Measurements from ENCODE around the gene NARS2.
A peak's percentile ranks its signal among the peaks of the same experiment; 100 is the strongest.

The NARS2 gene

DNA sequence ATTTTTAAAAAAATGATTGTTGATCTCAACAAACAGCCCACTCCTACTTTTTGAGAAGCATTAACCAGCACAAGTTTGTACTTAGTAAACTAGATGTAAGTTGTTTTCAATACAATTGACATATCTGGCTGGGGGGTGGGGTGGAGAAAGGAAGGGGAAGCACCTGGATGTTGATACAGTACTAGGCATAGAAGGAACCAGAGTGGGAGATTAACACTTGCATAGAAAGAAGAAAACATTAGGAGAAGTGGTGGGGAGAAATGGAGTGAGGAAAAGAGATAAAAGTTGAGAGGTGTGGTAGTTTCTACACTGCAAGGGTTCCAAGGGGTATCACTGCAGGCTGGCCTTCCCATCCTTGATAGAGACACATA, 146.4 kb downstream of the NARS2 start:
- DNase-seq = no peak

DNA sequence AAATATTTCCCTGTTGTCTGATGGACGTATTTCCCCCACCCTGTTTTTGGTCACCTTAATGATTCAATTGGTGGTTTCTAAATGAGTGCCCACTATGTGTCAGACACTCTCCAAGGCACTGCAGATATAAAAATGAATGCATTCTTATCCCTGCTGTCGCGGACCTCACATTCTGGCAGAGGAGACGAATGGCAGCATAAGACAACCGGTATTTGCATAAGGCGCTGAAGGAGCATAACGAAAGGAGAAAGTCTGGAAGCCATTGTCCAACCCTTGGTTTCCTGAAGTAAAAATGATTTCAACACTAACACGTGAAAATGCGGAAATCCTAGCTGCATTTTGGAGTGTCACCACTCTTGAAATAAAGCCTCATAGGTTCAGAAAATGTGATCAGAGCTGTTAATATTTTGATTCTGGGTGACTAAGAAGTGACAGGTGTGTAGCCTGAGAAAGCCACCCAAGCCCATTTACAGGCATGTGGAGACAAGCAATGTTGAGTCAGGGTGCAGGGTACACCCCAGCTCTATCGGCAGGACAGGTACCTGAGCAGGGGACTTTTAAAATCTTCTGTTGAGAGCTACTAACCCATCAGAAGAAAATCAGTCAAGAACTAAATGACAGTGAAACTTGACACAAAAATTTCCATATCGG, 146.9 kb downstream of the NARS2 start:
- no peak for DNase-seq

DNA sequence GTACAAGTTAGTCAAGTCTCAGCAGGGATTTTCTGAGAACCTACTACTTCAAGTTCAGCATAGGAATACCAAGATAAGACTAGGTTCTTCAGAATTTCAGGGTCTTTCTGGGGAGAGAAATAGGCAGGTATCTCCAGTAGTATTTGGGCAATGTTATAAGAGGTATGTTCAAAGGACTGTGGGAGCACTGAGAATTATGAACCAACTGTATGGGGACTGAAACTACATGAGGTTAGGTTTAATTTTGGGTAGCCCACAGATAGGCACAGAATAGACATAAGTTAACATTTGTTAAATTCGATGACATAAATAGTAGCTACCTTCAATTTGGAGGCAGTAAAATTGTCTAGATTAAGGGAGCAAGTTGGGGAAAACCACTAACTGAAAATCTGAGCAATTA, 147.8 kb downstream of the NARS2 start:
- DNase-seq = no peak

DNA sequence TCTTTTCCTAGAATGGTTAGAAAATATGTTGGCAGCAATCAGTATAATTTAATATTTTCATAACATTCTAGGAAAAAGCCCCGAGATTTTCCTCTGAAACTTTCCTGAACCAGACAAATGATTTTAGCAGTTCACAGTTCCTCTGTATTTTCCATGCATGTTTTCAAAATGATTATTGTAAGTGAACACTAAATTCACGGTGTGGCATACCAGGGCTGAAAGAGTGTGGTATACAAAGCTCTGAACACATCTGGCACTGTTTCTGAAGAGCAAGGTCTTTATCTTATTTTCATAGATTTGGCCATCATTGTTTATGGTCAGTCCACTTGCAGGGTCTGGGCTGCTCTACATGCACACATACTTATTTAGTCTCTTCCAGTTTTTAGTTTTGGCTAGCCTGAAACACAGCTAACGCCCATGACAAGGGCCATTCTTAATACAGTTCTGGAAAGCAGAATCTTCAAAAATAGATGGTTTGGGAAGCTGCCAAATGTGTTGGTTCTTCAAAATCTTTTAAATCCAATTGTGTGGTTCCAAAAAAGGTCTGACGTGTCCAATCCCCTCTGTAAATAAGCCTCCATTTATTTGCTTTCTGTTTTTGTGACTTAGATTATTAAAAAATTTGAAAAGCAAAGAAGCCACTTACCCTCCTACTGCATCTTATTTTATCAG, 149.1 kb downstream of the NARS2 start:
- DNase-seq = no peak

DNA sequence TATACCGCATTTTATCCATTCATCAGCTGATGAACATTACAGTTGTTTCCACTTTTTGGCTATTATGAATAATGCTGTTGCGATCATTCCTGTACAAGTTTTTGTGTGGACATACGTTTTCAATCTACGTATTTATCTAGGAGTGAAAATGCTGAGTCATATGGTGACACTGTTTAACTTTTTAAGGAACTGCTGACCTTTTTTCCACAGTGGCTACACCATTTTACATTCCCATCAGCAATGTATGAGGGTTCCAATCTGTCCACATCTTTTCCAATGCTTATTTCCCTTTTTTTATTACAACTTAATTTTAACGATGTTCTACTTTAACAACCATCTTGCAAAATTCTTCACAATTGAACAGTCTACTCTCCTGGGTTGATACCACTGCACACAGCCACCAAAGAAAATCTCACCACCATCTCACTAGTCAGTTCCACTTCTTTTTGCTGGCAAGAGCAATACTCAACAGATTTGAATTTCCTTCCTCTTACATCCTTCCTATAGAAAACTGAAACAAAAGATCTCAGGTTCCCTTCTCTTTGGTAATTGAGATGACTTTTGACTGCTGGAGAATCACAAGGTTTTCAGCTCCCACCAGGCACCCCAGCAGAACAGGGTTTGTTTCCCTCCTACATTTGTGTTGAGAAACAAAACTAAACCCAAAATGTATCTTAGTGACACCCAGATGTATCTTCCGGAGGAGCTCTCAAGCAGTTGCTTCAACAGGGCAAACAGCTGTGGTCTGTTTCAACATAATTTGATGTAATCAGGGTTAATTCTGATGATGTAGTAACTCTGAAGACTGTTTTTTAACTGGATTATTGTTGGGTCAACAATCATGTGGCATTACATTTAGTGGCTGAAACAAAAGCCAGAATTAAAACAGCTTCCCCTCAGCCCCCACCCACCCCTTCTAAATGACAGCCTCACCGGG, 150.1 kb downstream of the NARS2 start:
- no peak for DNase-seq

DNA sequence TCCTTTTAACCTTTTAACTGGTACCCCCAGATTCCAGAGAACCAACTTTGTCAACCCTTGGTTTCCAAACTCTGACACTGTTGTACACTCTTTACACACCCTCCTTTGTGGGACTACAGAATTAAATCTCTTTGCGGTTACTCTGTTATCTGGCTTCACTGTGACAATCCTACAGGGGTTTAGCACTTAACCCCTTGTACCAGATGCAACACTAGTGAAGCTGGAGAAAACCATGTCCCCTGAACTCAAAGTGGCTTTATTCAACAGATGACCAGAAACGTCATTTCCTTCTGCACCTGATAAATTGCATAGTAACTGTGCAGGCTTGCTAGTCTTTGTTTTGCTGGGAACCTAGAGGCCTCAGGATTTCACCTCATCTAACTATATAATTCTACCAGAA, 151.4 kb downstream of the NARS2 start:
- no peak for DNase-seq

DNA sequence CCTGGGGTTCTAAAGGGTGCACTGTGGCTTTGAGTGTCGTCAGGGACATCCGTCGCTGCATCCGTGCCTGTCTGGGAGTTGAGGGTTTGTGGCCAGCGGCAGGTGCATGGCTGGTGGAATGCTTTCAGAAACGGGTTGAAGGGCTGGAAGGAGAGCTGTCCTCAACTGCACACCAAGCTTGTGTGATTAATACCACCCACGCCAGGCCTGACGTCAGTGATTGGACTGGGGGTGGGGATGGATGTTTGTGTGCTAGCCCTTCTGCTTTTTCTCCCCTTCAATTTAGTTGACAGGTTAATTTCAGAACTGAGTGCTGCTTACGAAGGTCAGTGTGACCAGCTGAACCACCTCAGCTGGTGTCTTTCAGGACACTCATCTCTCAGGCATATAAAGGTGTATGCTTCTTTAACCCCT, 153.9 kb downstream of the NARS2 start:
- DNase-seq = peak; percentile 29 to 41

DNA sequence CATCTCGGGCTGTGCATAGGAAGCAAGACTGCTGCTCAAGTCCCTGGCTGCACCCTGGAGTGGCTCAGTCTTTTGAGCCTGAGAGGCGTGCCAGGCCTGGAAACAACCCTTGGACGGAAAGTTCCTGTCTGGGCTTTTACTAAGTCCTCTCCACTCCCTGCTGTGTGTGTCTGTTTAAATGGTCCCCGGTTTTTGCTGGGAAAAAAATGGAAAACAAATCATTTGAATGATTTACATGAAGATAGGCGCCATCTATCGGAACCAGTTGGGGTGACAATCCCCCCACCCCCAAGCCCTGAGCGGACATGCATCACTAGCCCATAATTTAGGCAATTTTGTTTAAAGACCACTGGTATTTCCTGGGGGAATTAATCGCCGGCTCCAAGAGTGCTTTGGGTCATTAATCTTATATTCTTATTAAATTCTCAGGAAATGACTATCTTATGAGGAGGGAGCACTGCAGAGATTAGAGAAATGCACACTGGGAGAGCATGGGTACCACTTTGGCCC, 154.4 kb downstream of the NARS2 start:
- peak; percentile 41 to 53 for DNase-seq

DNA sequence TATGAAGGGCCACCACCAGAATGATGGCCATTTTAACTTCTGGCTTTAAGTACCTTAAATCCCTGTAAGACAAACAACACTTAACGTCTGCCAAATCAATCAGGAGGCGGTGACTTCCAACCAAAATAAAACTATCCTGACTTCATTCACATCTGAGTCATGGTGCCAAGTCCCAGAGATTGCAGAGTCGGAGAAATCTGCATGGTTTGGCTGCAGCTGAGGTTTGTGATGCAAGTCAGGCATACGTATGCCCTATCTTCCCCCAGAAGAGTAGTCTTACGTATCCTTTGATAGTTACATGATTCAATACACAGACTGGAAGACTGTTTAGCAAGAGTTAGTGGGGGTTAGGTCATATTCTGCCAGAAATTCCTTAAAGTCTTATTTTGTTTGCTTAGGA, 155.3 kb downstream of the NARS2 start:
- DNase-seq = no peak

DNA sequence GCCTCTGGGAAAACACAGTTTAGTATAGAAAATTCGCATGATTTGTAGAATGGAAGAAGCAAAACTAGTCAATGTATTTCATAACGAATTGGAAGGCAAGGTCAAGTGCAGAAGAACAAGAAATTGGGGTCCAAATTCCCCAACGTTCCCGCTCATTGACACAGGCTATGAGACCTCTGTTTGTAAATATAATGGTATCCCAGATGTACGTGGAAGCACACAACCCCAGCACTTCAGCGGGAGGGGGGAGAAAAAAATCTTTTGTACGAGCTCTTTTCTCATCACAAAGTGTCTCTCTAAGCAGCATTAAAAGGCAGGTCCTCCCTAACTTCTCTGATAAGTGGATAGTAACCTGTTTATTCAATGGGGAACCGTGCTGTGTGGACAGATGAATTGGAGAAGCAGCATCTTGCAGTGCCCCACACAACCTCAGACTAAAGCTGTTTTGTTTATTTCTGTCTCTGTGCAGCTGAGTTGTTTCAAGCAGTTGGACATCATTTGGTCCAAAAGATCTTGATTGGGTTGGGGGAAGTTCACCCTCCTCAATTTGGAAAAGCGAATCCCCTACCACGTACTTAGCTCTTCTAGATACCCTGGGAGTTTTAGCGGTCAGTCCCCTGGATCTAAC, 156.0 kb downstream of the NARS2 start:
- no peak for DNase-seq

DNA sequence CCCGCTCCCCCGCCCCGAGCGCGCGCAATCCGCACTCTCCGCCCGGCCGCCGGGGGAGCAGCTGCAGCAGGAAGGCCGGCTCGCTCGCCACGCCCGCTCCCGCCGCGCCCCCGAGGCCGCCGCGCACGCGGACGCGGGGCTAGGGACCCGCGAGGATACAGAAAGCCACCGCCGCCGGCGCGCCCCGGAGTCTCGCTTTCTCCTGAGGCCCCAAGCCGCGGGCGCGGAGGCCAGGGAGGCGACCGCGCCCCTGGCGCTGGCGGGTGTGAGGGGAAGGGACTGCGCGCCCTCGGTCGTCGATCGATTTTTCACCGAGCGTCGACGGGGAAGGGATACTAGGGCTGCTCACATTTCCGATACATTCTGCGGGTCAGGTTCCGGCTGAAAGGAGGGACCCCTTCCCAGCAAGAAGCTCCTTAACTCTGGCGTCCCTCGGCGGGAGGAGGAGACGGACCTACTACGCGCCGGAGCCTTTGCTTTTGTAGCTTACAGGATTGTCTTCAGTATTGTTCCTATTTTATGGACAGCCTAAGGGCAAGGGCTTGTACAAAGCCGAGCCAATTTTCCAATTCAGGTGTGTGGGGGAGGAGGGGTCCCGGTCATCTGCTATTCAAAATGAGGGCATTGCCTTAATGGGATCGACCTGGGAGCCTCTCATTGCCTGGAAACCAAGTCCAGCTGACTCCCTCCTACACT, 156.6 kb downstream of the NARS2 start:
- peak; percentile 68 to 72 for DNase-seq

DNA sequence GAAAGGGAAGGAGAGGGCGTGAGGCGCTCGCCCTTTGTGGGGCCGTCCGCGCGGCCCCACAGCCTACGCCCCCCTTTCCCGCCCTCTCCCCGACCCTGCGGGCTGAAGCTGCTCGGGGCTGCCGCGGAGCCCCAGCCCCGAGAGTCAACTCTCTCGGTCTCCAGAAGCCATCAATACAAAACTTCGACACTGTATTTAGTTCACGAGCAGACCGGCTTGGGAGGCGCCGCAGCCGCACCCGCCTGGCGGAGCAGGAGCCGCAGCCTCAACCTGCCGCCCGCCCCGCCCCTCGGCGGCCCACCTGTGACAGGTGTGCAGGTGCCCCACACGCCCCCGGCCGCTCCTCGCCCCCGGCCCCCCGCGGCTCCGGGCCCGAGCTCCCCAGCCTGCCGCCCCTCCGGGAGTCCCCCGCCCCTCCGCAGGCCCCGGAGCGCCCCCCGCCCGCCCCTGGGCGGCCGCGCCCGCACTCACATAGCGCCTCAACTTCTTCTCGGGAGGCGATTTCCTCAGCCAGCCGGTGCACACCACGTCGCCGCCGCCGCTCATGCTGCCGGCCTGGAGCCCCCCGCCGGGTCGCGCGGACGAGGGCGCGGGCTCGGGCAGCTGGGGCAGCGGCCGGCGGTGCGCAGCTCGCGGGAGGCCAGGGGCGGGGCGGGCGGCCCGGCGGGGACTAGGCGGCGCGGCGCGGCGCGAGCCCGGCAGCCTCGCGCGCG, 157.3 kb downstream of the NARS2 start, which contains the start of gene GAB2:
TSS of gene GAB2 (minus strand) at position 646 of the 713 bp plus-strand sequence. CDS start at position 546, 100 bp downstream.
- peak; percentile 20 to 35 for DNase-seq

DNA sequence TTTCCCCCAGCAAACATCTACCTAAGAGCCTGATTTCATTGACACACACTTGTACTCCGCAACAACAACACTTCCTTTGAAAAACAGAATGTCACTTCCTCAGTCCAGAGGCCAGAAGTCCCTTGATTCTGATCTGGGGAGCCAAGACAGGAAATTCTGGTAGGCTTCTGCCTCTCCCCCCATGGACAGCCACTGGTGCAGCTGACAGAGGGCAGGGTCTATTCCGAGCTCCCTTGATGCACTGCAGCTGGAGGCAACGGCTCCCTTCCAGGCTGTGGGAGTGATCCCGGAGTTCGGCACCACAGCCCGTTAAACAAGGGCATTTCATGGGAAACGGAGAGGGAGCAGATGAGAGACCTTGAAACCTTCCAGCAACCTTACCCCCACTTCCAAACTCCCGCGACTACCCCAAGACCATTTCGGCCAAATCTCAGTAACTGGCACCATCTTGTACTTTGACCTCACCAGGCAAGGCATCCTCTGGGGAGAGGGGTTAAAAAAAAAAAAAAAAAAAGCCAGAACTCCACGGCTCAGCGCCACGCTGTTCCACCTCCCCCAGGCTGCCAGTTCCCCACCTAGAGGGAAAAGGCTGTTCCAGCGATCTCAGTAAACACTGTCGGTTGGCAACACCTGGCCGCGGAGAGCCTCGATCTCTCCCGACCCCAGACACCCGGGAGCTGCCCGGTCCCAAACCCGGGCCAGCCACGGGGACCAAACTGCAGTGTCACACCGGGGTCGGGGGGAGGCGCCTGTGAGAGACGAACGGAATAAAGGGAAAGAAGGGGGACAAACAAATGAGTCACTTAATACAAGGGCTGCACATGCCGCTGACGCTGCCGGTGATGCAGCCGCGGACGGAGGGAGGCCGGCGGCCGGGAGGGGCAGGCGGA, 158.1 kb downstream of the NARS2 start:
- DNase-seq = peak; percentile 72 to 78

DNA sequence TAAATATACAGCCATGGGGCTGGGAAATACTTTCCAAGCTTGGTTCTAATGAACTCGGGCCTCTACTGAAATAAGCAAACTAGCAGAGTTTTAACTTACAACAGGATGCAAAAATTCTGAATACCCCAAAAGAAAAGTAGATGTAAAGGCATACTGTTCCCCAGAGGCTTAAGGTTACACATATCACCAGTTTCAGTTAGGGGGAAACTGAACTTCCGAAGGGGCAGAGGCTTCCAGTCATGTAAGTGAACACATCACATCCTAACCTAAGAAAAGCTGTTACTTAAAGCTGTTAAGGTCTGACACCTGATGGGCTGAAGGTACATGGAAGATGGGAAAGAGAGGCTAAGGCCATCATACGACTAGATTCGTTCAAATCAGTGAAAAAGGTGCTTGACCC, 159.3 kb downstream of the NARS2 start:
- DNase-seq = no peak

DNA sequence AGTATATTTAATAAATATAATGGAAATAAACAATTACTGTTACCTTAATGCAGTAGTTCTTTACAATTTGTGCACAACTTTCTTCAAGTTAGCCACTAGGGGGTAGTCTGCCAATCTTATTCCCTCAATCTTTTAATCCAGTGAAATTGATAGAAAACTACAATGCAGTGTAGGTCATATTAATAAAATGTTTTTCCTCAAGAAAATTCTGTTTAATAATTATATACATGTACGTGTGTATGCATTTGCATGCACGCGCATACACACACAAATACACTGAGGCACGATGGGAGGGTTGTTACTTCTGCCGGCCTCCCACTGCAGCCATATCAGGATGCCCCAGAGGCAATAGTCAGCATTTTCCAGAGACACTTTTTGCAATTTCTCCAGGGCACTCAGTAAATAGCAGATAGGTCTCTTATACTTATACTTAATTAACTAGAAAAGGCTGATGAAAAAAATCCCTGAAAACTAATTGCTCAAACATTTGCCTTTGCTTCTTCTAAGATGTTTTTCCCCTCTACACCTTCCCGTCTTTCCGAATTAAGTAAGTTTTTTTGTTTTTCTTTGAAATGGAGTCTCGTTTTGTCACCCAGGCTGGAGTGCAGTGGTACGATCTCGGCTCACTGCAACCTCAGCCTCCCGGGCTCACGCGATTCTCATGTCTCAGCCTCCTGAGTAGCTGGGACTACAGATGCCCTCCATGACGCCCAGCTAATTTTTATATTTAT, 160.2 kb downstream of the NARS2 start:
- DNase-seq = no peak

DNA sequence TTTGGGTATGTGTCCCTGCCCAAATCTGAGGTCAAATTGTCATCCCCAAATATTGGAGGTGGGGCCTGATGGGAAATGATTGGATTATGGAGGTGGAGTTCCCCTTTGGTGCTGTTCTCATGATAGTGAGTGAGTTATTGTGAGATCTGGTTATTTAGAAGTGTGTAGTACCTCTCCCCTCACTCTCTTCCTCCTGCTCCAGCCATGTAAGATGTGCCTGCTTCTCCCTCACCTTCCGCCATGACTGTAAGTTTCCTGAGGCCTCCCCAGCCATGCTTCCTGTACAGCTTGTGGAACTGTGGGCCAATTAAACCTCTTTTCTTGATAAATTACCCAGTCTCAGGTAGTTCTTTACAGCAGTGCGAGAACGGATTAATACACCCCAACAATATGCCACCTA, 166.0 kb downstream of the NARS2 start:
- no peak for DNase-seq

DNA sequence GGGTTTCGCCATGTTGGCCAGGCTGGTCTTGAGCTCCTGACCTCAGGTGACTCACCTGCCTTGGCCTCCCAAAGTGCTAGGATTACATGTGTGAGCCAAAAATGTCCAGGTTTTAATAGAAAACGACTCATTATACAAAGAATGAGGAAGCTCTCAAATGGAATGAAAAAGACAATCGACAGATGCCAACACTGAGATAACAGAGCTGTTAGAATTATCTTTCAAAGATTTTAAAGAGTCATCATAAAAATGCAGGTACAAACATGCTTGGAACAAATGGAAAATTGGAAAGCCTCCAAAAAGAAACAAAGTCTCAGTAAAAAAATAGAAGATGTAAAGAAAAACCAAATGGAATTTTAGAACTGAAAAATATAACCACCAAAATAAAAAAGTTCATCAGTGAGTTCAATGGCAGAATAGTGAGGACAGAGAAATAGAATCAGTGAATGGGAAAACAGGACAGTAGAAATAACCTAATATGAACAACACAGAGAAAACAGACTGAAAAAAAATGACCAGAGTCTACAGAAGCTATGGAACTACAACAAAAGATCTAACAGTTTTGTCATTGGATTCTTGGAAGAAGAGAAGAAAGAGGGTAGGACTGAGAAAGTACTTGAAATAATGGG, 168.0 kb downstream of the NARS2 start:
- no peak for DNase-seq

DNA sequence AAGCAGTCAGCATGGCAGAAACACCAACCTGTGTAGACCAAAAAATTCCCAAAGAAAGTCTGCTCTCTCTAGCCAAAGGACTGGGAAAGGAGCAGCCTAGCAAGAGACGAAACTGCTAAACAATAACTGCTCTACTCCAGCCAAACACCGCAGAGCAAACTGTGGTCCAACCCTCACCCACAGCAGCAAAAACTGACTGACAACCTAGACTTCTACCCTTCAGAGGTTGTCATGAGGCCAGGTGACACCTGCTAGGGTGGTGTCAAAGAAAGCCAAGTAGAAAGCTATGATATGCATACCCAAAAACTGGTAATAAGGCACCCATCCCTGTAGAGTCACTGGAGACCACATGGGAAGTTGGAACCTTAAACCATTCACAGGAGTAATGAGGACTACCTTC, 168.9 kb downstream of the NARS2 start:
- DNase-seq = no peak

DNA sequence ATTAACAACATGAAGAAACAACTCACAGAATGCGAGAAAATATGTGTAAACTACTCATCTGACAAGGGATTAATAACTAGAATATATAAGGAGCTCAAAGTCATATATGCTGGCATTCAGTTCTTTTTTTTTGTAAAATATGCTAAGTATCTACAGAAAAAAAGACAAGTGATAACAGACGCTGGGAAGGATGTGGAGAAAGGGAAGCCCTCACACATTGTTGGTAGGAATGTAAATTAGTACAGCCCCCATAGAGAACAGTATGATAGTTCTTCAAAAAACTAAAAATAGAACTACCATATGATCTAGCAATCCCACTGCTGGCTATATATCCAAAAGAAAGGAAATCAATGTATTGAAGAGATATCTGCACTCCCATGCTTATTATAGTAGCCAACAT, 170.9 kb downstream of the NARS2 start:
- no peak for DNase-seq

Data from activated CD4-positive, alpha-beta T cell treated with anti-CD3 and anti-CD28 coated beads for 4 hours (primary cell).